Neural cell (in vitro differentiated cells): ENCODE results near the gene IL6ST. TPM values are rescaled to one million over a fixed set of nuclear protein-coding genes. Genes with fewer than 3 reads are reported as not detected.
"Not testable (repeated sequence)": the region's sequence is repeated elsewhere in the genome, so short reads cannot be mapped to it uniquely, and the experiment has no call there.

Experiments
- H2AFZ ChIP-seq: fragments of 200-600, 300-800 bp; sonication (generic), shearing (Covaris generic); 2 replicates; pipeline ENCODE4 v1.6.0; 2014; ENCODE audit warnings: low read depth, mild to moderate bottlenecking, antibody characterized with exemption, low read length, moderate library complexity
- H3F3A ChIP-seq: fragments of 200-600 bp; shearing (Covaris generic); 2 replicates; pipeline ENCODE4 v1.6.1; 2016; ENCODE audit warnings: mild to moderate bottlenecking, moderate library complexity, mixed read lengths, antibody characterized with exemption, low read length; ENCODE audit not compliant: insufficient read depth, poor library complexity, severe bottlenecking
- H3K27ac ChIP-seq: fragments of 200-600, 300-800 bp; sonication (generic), shearing (Covaris generic); 2 replicates; pipeline ENCODE4 v1.5.1; 2014; ENCODE audit warnings: mild to moderate bottlenecking, low read length, moderate library complexity
- H3K27me3 ChIP-seq: fragments of 300-800, 200-600 bp; sonication (generic), shearing (Covaris generic); 2 replicates; pipeline ENCODE4 v1.6.0; 2014; ENCODE audit warnings: mild to moderate bottlenecking, low read depth, low read length, moderate library complexity; ENCODE audit not compliant: insufficient read depth
- H3K36me3 ChIP-seq: fragments of 300-800, 200-600 bp; sonication (generic), shearing (Covaris generic); 2 replicates; pipeline ENCODE4 v1.5.1; 2014; ENCODE audit warnings: mild to moderate bottlenecking, antibody characterized with exemption, low read length, moderate library complexity; ENCODE audit not compliant: insufficient read depth
- H3K4me2 ChIP-seq: fragments of 300-800, 200-600 bp; sonication (generic), shearing (Covaris generic); 2 replicates; pipeline ENCODE4 v1.6.0; 2014; ENCODE audit warnings: mild to moderate bottlenecking, low read length
- H3K4me3 ChIP-seq: fragments of 300-800, 200-600 bp; sonication (generic), shearing (Covaris generic); 2 replicates; pipeline ENCODE4 v1.5.1; 2014; ENCODE audit warnings: mild to moderate bottlenecking, low read length, moderate library complexity
- H3K79me2 ChIP-seq: fragments of 200-600 bp; shearing (Covaris generic); replicated peaks from 2 replicates; pipeline ENCODE4 v1.6.0; 2014; ENCODE audit warnings: mild to moderate bottlenecking, low read length, moderate library complexity; ENCODE audit not compliant: insufficient read depth
- H3K9ac ChIP-seq: fragments of 300-800, 200-600 bp; sonication (generic), shearing (Covaris generic); 2 replicates; pipeline ENCODE4 v1.6.1; 2016; ENCODE audit warnings: mild to moderate bottlenecking, low read length, mixed read lengths
- H3K9me2 ChIP-seq: fragments of 200-600 bp; shearing (Covaris generic); 2 replicates; pipeline ENCODE4 v1.6.1; 2016; ENCODE audit warnings: mild to moderate bottlenecking, low read length, mixed read lengths; ENCODE audit not compliant: insufficient read depth
- H3K9me3 ChIP-seq: fragments of 200-600, 300-800 bp; sonication (generic), shearing (Covaris generic); 2 replicates; pipeline ENCODE4 v1.6.1; 2016; ENCODE audit warnings: mild to moderate bottlenecking, mixed run types, low read length, moderate library complexity, mixed read lengths
- H4K20me1 ChIP-seq: fragments of 200-600 bp; shearing (Covaris generic); 2 replicates; pipeline ENCODE4 v1.6.1; 2016; ENCODE audit warnings: mild to moderate bottlenecking, mixed run types; ENCODE audit not compliant: insufficient read depth
- CTCF ChIP-seq: fragments of 450-650 bp; IDR thresholded peaks from 2 replicates; pipeline ENCODE4 v1.5.1; 2014; ENCODE audit warnings: antibody characterized with exemption, mild to moderate bottlenecking, moderate library complexity; ENCODE audit not compliant: poor library complexity, severe bottlenecking
- EP300 ChIP-seq: fragments of 450-650 bp; conservative IDR thresholded peaks from 2 replicates; pipeline ENCODE4 v1.6.1; 2014; ENCODE audit warnings: antibody characterized with exemption, mild to moderate bottlenecking, moderate library complexity; ENCODE audit not compliant: poor library complexity, severe bottlenecking
- EZH2 ChIP-seq: fragments of 200-600, 300-800 bp; shearing (Covaris generic), sonication (generic); IDR thresholded peaks from 2 replicates; pipeline ENCODE4 v1.6.1; 2014; ENCODE audit warnings: antibody characterized with exemption, low read length, borderline replicate concordance, mild to moderate bottlenecking; ENCODE audit not compliant: insufficient read depth, poor library complexity, severe bottlenecking
- MXI1 ChIP-seq: fragments of 450-650 bp; conservative IDR thresholded peaks from 2 replicates; pipeline ENCODE4 v1.6.1; 2014; ENCODE audit warnings: antibody characterized with exemption, mild to moderate bottlenecking; ENCODE audit not compliant: poor library complexity, severe bottlenecking
- POLR2AphosphoS5 ChIP-seq: IDR thresholded peaks from 2 replicates; pipeline ENCODE4 v1.6.1; 2012
- REST ChIP-seq: IDR thresholded peaks from 2 replicates; pipeline ENCODE4 v1.6.1; 2012; ENCODE audit warnings: borderline replicate concordance
- TAF1 ChIP-seq: IDR thresholded peaks from 2 replicates; pipeline ENCODE4 v1.6.1; 2012; ENCODE audit warnings: low read depth
- polyA plus RNA-seq: library from polyadenylated mRNA; depleted of rRNA; stranded (reverse); fragments of >200 nt; gene quantifications from 2 replicates; pipeline ENCODE4 v1.2.3, GENCODE V29; 2014

IL6ST gene
- polyA plus RNA-seq, 1 donor from 2014 or later = 19.7 TPM

DNA sequence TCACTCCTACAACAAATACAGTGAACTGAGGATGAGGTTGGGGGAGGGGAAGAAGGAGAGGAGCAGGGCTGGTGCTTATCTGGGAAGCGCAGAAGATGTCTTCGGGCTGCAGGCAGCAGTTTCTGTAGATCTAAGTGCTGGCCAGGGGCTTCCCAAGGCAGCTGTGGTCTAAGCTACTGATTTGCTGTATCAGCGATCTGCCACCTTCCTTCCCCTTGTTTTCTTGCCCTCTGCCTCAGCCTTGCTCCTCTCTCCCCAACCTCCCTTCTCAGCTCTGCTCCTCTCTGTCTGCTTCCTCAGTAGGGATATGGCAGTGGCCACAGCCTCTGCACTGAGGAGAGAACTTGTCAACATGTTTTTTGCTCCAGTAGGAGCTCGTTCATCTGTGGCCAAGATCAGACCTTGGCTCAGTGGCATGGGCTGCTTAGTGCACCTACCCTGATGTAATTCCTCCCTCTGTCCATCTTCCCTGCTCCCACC lies 42.8 kb upstream of the IL6ST start:
- H2AFZ ChIP-seq = no peak overlapping the region

DNA sequence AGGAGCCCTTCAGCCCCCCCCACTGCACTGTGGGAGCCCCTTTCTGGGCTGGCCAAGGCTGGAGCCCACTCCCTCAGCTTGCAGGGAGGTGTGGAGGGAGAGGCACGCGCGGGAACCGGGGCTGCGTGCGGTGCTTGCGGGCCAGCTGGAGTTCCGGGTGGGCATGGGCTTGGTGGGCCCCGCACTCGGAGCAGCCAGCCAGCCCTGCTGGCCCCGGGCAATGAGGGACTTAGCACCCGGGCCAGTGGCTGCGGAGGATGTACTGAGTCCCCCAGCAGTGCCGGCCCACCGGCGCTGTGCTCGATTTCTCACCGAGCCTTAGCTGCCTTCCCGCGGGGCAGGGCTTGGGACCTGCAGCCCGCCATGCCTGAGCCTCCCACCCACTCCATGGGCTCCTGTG lies 40.6 kb upstream of the IL6ST start:
- H3K79me2 ChIP-seq, H3K36me3 ChIP-seq, H3K9me2 ChIP-seq, H3K4me3 ChIP-seq, H3K9ac ChIP-seq, H2AFZ ChIP-seq, H3K27me3 ChIP-seq, H3K4me2 ChIP-seq, H3K9me3 ChIP-seq, H4K20me1 ChIP-seq, H3K27ac ChIP-seq, H3F3A ChIP-seq: not testable (repeated sequence)

More for the DNA sequence above, 42.8 kb upstream of the IL6ST start:
- no peak overlapping the region for H3K4me2 ChIP-seq
- H3K9me2 ChIP-seq = no peaks in the 10 kb centered on the region
- TF ChIP-seq CTCF (no peak), EZH2 (no peak)
- no peaks in the 10 kb centered on the region for H3K79me2 ChIP-seq
- H3K9ac ChIP-seq = no peak overlapping the region
- H3K27me3 ChIP-seq = no peaks in the 10 kb centered on the region
- no peak overlapping the region for H3K4me3 ChIP-seq
- H3F3A ChIP-seq = no peaks in the 10 kb centered on the region
- no peaks in the 10 kb centered on the region for H4K20me1 ChIP-seq
- no peak overlapping the region for H3K27ac ChIP-seq
- no peaks in the 10 kb centered on the region for H3K9me3 ChIP-seq
- H3K36me3 ChIP-seq = no peaks in the 10 kb centered on the region

DNA sequence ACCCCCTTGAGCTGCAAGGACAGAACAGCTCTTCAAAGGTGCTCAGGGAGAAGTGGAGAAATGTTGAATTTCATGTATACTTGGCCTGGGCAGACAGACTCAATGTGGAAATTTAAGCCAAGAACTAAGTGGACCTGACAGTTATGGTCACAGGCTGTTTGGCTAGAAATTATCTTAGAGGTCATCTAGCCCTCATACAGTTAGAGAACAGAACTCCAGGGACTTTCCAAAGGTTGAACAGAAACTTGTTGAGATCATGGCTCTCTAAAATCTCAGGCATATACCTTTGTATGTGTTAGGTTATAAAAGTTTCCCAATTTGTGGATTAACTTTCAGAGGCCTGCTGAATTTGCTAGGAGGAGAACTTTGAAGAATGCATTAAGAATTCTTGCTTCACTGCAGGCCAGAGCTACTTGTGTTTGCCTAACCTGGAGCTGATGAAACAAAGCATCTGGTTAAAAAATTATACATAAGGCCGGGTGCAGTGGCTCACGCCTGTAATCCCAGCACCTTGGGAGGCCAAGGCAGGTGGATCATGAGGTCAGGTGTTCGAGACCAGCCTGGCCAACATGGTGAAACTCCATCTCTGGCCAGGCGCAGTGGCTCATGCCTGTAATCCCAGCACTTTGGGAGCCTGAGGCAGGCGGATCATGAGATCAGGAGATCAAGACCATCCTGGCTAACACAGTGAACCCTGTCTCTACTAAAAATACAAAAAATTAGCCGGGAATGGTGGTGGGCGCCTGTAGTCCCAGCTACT lies 35.3 kb upstream of the IL6ST start:
- not testable (repeated sequence) for H3K9me3 ChIP-seq, H3K27me3 ChIP-seq, H3K4me2 ChIP-seq, H2AFZ ChIP-seq, H3F3A ChIP-seq, H3K9me2 ChIP-seq, H3K4me3 ChIP-seq, H3K36me3 ChIP-seq, H3K9ac ChIP-seq, H4K20me1 ChIP-seq, H3K27ac ChIP-seq, H3K79me2 ChIP-seq

- H3K9me2 ChIP-seq = no peaks in the 10 kb centered on the region
- no peaks in the 10 kb centered on the region for H3K79me2 ChIP-seq
- no peaks in the 10 kb centered on the region for H3F3A ChIP-seq
- H3K27me3 ChIP-seq = no peaks in the 10 kb centered on the region
- no peak overlapping the region for H3K27ac ChIP-seq
- no peak for TF ChIP-seq TAF1
- no peak for TF ChIP-seq EP300
- TF ChIP-seq MXI1 = no peak
- no peak for TF ChIP-seq POLR2AphosphoS5
- no peak for TF ChIP-seq CTCF
- TF ChIP-seq REST = no peak
- H3K9me3 ChIP-seq = no peaks in the 10 kb centered on the region
- H4K20me1 ChIP-seq = no peaks in the 10 kb centered on the region
- H3K36me3 ChIP-seq = no peaks in the 10 kb centered on the region
- no peak overlapping the region for H2AFZ ChIP-seq
- H3K9ac ChIP-seq = no peak overlapping the region
- no peak overlapping the region for H3K4me3 ChIP-seq
- H3K4me2 ChIP-seq = no peak overlapping the region
These were observed 34.7 kb upstream of the IL6ST start for GRCh38 chr5:56029457-56029856.
